Superior temporal gyrus (tissue), 1 donor: Measurements from ENCODE around the gene CYB561D2.

Experiments
- DNase-seq: peaks from one replicate; pipeline ENCODE4 v3.0.0-alpha.2; 2016; ENCODE audit errors: extremely low spot score

CYB561D2 gene

DNA sequence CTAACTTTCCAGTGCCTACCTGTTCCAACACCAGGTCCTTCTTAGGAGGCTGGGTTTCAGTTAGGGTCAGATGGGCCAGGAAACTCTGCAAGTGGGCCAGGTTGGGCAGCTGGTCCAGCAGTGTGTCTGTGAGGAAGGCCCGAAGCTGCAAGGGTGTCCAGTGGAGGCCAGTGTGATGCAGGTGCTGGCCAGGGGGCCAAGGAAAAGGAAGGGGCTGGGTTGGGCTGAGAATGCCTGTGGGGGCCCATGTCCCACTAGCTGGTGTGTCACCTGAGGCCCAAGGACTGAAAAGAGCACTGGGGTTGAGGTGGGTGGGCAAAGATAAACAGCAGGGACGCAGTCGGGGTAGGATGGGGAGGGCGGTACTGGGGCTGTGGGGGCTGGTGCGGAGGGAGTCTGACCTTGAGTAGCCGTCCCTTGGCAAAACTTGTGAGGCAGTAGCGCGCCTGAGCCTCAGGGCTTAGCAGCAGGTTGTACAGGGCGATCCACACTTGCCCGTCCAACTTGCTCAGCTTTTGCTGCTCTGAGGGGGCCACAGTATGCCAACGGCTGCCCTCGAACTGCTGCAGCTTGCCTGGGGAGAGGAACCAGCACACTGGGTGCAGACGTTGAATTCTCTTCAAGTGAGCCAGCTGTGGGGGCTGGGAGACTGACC, 8.5 kb upstream of the CYB561D2 start:
- DNase-seq = no peak

DNA sequence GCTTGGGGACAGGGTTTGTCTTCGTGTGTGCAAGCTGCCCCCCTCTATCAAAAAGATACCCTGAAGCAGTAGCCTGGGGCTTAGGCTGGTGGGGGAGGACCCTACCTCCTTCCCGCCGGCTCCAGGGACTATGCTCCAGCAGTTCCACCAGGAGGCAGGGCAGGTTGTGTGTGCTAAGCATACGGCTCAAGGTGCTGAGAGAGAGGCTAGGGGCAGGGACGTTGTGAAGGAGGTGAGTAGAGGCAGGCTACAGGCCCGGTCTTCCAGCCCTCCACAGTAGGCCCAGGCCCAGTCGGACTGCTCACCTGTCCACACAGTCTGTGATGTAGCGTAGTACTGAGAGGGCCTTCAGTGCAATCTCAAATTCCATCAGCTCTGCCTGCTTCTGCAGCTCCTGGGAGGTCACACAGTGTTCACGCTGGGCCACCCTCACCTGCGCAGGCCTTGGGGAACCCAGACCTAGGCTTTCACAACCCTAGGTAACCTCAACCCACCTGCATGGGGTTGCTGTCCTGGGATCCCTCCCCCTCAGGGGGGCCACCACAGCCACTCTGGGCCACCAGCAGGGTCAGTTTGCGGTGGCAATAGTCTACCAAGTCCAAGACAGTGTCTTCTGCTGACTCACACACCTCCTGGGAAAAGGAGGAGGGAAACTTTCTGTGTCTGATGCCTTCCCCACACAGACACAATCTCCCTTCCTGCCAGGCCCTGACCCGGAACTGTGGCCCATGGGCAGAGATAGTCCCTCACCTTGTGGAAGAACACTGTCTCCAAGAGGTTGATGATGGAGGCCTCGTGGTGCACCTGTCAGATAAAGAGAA, 7.6 kb upstream of the CYB561D2 start:
- DNase-seq = no peak

DNA sequence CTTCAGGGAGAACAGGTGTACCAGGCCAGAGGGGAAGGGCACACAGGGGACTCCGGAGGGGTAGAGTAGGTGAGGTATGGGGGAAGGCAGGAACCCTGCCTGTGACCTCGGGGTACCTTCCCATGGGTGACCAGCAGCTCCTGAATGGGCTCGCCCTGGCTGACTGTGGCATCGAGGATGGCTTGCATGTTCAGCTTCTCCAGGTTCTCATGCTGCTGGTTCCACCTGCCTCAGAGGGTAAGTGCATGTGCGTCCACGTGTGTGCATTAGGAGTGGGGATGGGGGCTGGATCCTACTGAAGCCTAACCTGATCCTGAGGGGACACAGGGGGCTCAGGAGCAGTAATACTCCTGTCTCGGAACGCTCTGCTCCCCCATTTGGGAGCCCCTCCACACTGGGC, 5.7 kb upstream of the CYB561D2 start:
- no peak for DNase-seq

DNA sequence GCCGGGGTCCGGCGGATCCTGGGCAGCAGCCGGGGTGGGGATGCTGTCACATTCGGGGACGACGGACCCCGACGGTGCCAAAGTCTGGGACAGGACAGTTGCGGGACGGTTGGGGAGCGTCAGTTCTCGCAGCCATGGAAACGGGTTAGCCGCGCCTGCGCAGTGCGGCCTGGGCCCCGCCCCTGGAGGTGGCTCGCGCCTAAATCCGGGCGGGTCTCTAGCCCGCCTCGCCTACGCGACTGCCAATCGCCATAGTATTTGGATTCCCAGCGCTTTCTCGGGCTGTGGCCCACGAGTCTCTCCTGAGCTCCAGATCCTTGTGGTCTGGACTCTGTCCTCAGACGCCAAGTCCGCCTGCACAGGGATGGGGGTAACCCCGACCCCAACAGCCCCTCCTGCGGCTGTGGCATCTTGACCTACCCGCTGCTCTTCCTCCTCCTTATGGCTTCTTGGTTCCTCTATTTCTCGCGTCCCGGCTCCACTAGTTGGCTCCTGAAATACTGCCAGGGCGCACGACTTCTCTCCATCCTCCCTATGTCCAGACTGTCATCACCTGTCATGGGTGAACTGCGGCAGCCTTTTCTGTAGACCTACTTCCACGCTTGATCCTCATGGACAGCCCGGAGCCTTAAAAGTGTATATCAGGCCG, 5.0 kb upstream of the CYB561D2 start, which contains the start of gene ZMYND10:
Gene ZMYND10, minus strand, starts transcription at position 147 of the 649 bp plus-strand sequence. CDS start 153 bp downstream, outside the sequence.
- DNase-seq = no peak

DNA sequence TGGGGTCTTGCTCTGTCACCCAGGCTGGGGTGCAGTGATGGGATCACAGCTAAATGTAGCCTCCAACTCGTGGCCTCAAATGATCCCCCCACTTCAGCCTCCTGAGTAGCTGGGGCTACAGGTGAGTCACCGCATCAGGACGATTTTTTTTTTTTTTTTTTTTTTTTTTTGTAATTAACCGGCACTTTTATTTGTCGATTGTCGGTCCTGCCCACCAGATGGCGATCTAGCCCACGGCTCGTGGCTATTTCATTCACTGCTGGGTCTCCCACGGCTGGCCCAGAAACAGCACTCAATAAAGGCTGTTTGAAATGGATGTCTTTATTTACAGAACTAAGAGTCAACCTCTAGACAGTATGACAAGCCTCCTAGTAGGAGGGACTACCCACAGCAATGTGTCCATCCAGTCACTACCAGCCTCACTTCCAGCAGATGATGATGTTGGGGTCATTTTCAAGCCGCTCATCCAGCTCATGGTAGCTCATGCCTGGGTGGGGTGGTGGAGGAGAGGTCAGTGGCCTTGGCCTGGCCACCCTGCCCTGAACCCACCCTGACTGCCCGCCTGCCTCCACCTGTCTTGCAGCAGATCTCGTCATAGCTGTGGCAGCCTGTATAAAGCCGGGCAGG, 3.4 kb upstream of the CYB561D2 start:
- DNase-seq = peak; percentile 80

DNA sequence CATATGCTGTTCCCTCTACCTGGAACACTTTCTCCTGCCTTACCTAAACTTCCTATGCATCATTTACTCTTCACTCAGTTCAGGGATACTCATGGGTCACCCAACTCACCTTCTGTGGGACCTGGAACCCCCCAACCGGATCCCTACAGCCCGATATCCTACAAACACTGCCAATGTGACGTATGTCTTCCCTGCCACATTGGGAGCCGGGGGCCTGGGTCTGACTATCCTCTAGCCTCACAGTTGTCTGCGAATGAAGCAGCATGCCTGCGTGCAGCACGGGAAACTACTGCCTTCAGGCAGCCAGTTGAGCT, 492 bp upstream of the CYB561D2 start:
- no peak for DNase-seq

DNA sequence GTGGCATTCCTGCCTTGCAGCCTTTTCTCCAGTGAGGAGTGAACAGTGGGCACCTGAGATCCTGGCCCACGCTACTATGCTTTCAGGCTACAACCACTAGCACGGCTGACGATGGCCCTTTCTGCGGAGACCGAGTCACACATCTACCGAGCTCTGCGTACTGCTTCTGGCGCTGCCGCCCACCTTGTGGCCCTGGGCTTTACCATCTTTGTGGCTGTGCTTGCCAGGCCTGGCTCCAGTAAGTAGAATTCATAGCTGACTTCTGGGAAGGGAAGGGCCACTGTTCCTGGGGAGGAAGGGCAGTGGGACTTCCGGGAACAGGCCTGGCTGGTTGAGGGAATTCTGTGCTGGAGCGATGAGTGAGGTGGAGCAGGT, 648 bp downstream of the CYB561D2 start:
- no peak for DNase-seq

DNA sequence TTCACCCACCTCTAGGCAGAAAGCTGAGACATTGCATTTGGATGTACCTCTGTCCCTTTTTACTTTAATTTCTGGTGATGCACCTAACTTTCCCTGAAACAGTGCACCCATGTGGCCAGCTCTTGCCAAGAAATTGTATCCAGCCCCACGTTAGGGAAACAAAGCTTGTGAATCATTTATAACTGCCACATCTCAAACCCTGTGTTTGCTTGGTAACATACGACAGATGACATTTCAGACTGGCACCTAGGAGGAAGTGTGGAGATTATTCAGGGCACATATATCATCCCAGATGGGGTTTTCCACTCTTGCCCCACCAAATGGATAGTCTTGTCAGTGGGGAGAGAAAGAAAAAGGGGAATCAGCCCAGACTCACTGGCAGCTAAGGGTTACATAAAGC, 2.1 kb downstream of the CYB561D2 start:
- DNase-seq = no peak

DNA sequence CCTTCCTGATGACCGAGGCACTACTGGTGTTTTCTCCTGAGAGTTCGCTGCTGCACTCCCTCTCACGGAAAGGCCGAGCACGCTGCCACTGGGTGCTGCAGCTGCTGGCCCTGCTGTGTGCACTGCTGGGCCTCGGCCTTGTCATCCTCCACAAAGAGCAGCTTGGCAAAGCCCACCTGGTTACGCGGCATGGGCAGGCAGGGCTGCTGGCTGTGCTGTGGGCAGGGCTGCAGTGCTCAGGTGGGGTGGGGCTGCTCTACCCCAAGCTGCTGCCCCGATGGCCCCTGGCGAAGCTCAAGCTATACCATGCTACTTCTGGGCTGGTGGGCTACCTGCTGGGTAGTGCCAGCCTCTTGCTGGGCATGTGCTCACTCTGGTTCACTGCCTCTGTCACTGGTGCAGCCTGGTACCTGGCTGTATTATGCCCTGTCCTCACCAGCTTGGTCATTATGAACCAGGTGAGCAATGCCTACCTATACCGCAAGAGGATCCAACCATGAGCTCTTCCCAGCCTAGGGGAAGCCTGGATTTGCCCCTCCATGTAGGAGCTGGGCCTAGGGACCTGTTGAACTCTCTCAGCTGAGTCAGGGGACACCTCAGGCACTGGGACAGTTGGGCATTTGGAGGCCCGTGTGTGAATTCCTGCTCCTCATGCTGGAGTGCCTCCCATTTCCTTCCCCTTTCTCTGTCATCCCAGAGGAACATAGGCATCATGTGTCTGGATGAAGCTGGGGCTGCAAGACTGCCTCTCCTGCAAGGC, 2.8 kb downstream of the CYB561D2 start:
- DNase-seq = no peak

DNA sequence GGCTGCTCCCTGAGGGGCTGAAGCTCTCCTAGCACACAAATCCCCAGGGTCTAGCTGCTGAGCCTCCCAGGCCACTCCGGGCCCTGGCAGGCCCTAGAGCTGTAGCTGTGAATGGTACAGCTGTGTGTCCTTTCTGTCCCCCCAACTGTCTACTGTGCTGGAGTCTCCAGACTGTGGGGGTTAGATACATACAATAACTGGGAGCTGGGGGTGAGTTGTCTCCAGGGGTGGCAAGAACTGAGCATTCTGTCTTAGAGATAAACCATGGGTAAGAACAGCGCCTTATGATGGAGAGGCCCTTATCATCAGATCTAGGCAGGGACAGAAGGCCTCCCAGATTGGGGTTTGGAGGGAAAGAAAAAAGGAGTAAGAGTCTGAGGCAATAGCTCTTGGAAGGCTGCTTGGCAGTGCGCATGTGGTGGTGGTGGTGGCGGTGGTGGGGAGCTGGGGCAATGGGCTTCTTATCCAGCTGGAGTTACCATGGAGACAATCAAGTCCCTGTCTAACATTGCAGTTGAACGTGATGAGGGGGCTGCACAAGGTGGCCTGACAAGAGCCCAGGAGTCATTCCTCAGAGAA, 3.6 kb downstream of the CYB561D2 start:
- no peak for DNase-seq

DNA sequence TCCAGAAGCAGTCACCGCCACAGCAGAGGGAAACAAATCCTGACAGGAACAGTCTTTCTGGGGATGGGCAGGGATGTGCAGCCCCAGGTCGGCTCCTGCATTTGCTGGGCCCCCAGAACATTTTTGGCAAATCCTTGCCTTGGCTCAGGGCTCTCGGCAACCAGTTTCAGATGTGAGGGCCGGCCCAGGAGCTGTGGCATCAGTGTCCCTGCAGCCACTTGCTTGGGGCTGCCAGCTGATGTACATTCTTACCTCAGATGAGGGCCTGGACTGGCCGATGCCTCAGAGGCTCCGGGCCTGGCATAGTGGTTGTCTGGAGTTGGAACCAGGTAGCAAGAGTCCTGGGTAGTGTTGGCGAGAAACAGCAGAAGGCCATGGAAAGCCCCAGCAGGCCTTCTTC, 4.2 kb downstream of the CYB561D2 start:
- DNase-seq = no peak

DNA sequence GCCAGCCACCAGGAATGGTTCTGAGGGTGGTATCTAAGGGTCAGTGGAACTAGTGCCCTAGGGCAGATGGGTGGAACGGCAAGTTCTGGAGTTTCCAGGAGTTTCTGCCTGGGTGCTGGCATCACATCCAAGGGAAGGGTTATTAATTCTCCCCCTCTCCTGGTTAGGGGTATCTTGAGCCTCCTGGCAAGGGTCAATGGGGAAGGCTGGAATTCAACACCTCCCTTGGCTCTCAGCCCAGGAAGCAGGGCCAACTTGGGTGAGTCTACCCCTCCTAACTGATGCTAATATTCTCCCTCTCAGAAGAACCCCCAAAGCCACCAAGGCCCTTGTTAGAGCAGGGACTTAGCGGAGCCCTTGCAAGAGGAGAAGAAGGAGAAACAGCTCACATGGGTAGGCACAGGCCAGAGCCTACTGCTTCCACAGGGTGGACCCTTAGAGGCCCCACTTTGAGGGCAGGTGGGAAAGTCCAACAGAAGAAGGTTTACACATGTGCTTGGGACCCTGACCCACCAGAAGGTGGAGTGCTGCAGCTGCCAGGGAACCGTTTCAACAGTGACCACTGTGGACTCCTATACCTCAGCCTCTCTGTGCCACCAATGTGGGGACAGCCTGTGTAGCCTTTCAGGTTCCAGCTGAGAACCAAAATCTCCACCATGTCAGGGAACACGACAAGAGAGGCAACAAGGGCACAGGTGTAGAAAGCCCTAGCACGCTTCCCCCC, 5.3 kb downstream of the CYB561D2 start:
- DNase-seq = no peak

DNA sequence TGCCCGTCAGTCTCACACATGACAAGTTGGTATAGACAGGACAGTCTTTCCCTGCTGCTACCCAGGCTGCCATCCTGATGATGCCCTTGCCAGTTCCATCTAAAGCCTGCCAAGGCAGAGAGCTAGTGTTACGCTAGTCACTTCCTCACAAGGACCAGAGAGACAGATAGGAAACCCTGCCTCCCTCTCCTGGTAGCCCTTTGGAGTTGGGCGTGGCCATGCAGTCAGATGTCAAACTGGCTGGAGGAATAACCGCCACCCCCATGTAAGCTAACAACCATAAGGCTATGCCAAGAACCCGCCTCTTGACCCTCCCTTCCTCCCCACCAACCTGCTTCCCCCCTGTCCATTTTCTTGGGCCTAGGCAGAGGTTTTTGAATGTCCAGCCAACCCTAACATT, 5.9 kb downstream of the CYB561D2 start:
- no peak for DNase-seq

DNA sequence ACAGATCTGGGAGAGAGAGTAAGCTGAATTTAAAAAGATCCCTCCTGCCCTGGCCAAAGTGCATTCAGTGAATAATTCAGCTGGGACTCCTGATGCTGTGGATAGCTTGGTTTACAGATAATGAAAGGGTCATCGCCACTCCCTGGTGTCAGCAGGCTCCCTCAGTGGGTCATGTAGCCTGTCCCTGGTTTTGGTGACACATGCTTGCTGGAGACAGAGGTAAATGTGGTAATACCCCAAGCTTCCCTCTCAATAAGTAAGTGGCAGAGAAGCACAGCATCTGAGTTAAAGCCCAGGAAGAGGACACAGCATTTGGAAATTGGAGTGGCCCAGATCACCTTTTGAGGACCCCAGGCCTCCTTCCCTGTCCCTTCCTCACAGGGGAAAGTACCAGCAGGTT, 6.8 kb downstream of the CYB561D2 start:
- DNase-seq = no peak

DNA sequence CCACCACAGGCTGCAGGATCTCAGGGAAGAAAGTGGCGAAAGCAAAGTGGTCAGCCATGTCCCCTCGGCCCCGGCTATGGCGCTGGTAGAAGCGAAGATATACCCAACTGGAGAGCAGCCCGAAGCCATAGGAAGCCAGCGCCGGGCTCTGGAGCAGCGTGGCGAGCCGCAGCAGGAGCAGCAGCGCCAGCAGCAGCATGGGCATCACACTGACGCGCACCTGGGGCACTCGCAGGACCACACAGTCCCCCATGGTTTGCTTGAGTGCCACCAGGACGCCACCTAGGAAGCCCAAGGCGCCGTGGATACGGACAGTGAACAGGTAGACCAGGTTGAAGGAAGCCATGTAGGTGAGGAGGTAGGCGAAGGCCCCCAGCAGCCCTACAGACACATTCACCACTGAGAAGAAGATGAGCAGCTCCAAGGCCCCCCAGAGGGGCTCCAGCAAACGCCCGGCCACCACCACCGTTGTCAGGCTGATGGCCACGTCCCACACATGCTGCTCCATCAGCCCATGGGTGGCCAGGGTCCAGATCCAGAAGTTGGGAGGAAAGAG, 7.8 kb downstream of the CYB561D2 start:
- DNase-seq = no peak

DNA sequence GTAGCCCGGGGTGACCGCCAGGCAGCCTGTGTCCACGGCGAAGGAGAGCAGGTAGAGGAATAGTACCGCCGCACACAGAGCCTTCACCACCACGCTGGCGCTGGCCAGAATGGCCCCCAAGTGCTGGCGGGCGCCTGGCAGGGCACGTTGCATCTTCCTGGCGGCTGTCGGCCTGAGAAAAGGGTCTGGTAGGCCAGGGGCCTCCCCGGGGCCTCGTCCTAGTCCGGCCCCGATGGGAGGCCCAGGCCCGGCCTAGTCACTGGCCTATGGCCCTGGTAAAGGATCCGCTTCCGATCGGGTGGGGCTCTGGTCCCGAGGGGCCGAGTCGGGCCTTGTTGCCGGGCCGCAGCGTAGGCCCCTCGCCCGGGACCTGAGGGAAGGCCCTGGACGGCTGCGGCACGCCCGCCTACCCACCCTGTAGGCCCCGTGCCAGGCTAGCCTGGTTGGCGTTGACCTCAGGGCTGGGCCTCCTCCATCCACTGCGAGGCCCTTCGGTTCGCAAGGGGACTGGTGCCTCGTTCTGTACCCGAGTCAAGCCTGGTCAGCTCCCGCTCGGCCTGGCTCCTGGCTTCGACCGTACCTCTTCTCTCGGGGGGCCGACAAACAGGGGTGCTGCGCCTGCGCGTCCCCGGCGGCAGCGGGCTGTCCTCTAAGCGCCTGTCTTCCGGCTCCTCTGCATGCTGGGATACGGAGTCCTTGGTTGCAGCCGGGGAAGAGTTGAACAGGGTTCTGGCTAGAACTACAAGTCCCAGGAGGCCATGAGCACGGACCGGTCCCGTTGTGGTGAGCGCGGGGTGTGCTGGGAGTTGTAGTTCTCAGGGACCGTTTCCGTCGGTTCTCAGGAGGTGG, 8.5 kb downstream of the CYB561D2 start, which contains the start of gene TMEM115:
Gene TMEM115, minus strand, starts transcription at position 611 of the 849 bp plus-strand sequence. Its CDS starts 458 bp downstream, at position 153.
- DNase-seq = peak; percentile 100

DNA sequence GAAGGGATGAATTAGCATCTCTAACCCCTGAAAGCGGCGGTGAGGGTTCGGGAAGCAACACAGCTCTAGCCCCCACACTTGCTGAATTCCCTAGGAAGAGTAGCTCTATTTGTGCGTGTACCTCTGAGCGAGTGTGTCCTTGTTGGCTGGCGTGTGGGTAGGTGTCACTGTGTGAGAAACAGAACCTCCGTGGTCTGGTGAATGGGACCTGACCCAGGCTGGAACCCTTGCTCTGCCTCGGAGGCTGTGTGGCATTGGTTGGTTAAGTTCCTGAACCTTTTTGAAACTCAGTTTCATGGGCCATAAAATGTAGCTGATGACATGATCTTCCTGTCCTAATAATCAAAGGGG, 9.1 kb downstream of the CYB561D2 start:
- no peak for DNase-seq

DNA sequence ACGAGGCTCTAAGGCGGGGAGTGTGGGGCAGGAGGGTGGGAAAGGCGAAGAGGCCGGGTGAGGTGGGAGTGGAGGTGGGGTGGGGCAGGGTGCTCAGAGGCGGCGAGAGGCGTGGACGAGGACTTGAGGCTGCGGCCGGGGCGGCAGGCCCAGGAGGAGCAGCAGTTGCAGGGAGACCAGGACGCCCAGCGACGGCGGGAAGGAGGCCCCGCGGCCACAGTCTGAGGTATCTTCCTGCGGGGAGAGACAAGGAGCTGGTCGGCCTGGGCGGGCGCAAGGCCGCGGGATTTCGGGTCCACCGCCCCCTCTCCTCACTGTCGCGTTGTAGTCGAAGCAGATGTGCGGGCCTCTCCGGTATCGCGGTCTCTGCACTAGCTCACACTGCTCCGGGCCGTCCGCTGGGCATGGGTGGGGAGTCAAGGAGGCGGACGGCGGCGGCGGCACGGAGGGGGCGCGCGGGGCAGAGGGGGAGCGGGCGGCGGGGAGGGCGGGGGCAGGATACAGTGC, 14.0 kb downstream of the CYB561D2 start:
- DNase-seq = no peak
